ENCODE data around the gene COL16A1.

Gene COL16A1

GRCh38 chr1:31644560-31645273 lies 59.1 kb downstream of the COL16A1 start, which contains the start of gene PEF1:
Gene PEF1, minus strand, starts transcription at chr1:31644876. Its CDS starts 12 bp downstream, at chr1:31644864.
- DNase-seq = peak; percentile 99

DNA sequence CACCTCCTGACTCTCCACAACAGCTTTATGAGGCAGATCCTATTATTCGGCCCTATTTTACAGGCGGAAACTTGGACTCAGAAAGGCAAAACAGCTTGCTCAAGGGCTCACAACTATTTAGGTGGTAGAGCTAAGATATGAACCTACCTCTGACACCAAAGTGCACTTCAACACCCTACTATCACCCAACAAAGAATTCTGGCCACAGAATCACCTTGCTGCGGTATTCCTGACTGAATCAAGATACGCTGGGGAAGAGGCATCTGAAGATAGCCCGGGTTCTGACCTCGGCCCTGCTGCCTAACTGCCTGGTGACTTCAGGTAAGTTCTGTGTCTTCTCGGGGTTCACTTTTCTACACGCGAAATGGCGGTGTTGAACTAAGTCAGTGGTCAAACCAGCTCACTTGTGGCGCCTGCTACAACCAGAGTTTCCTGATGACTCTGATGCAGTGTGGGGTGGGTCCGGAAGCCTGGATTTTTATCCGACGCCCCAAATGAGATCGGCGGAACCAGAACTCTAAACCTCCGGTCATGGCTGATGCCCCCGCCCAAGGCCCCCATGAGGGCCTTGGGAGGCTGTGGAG lies 59.7 kb downstream of the COL16A1 start:
- DNase-seq = no peak

DNA sequence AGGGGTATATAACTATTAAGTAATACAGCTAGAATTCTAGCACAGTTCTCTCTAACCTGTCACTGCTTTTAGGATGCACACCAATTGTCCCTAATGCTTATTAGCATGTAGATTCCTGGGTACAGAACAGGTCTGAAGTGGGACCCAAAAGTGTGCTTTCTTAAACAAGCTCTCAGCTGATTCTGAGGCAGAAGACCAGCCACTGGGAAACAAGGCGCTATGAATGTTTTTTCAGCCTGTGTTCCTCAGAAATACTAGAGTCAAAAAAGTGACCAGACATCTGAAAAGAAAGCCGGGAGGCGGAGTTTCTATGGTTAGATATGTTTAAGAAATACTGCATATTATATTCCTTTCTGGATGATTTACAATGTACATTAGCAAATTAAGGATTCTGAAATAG lies 60.9 kb downstream of the COL16A1 start:
- no peak for DNase-seq

DNA sequence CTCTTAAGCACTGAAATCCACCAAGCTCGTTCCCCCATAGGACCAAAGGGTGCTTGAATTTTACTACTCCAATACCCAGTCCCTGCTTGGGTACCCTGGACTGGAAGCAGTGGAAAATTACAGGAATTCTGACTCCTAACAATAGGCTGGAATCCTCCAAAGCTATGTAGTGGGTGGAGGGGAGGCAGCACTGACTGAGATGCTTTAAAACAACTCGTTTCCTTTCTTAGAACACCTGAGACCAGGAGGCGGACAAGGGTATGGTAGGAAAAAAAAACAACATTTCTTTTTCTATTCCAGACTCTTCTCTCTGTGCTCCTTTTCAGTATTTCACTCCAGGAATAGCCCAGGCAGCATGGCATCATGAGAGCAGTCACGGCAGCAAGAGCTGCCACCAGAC lies 61.5 kb downstream of the COL16A1 start:
- DNase-seq = no peak

- DNase-seq = no peak
These were observed 62.9 kb downstream of the COL16A1 start for GRCh38 chr1:31640964-31641363.

GRCh38 chr1:31640179-31640578 lies 63.6 kb downstream of the COL16A1 start:
- DNase-seq = no peak

DNA sequence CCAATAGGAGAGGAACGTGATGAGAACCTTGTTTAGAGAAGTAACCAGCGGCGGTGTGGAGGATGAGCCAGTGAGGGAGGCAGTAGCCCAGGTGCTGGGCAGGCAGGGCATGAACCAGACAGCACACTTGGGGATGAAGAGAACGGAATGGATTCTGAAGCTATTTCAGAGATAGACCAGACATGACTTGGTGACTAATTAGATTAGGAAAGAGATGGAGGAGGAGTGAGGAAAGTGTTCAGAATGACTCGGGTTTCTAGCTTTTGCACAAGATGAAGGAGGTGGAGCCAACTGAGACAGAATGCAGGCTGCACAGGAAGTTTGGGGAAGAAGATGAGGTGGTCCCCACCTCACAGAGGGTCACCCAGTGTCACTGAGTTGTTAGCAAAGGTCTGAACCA lies 64.3 kb downstream of the COL16A1 start:
- no peak for DNase-seq

DNA sequence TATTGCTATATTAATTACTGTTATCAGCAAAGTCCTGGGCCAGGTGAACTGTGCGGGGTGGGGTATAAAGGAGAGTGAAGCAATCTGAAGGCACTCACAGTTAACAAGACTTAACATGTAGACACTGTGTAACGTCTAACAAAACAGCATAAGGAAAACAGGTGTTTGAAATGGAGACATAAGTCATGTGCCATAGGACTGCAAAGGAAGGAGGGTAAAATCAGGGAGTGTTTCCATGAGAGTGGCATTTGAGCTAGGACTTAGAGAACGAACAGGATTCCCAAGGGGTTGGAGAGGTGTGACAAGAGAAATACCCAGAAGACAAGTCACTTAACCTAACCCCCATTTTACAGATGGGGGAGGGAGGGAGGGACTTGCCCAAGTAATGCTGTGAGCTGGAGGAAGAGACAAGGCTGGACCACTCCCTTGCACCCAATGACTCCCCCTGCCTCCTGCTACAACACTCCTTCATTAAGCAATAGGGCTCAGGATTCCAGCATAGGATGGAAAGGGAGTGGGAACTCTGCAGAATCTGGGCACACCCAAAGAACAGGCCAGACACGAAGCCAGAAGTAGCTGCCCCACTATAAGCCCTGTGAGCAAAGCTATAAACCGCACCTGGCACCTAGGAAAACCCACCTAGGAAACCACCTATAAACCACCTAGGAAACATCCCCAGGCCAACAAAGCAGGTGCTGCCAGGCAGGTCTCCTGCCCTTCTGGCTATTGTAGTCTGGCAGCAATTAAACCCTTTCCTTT lies 65.7 kb downstream of the COL16A1 start:
- no peak for DNase-seq

- no peak for DNase-seq
These were observed 70.7 kb downstream of the COL16A1 start for GRCh38 chr1:31633117-31633516.

- DNase-seq = no peak
These were observed 71.2 kb downstream of the COL16A1 start for GRCh38 chr1:31632649-31633048.

- no peak for DNase-seq
These were observed 74.8 kb downstream of the COL16A1 start for GRCh38 chr1:31628931-31629556.

GRCh38 chr1:31627930-31628559 lies 75.8 kb downstream of the COL16A1 start:
- DNase-seq = no peak

- no peak for DNase-seq
These were observed 76.4 kb downstream of the COL16A1 start for GRCh38 chr1:31627301-31627929.

GRCh38 chr1:31626223-31627207 lies 77.3 kb downstream of the COL16A1 start:
- no peak for DNase-seq

DNA sequence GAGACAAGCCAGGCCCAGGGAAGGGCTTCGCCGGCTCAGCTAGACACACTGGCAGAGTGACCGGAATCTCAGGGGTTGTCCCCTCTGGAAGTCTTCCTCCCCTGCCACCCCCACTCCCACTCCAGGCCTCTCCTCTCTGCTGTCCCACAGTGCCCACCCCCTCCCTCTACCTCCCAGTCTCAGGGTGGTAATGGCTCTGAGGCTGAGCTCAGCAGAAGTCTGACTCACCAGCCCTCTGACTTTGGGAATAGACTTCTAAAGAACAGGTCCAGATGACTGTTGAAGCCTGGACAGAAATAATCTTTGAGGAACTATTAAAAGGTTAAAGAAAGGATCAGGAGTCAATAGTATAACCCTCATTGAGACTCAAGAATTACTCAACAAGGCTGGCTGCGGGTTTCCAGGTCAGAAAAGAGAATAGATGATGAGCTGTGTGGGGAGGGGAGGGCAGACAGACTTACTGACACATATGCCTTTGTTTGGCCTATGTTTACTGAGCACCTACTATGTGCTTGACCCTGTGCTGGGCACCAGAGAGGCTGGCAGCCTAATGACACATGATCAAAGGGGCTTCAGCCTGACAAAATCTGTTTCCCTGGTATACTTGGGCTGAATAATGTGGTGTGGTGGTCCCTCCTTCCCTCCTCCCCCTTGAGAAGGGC lies 78.1 kb downstream of the COL16A1 start:
- no peak for DNase-seq

- no peak for DNase-seq
These were observed 78.9 kb downstream of the COL16A1 start for GRCh38 chr1:31624731-31625514.

- no peak for DNase-seq
These were observed 79.5 kb downstream of the COL16A1 start for GRCh38 chr1:31624309-31624708.

- DNase-seq = no peak
These were observed 80.5 kb downstream of the COL16A1 start for GRCh38 chr1:31623365-31623764.

DNA sequence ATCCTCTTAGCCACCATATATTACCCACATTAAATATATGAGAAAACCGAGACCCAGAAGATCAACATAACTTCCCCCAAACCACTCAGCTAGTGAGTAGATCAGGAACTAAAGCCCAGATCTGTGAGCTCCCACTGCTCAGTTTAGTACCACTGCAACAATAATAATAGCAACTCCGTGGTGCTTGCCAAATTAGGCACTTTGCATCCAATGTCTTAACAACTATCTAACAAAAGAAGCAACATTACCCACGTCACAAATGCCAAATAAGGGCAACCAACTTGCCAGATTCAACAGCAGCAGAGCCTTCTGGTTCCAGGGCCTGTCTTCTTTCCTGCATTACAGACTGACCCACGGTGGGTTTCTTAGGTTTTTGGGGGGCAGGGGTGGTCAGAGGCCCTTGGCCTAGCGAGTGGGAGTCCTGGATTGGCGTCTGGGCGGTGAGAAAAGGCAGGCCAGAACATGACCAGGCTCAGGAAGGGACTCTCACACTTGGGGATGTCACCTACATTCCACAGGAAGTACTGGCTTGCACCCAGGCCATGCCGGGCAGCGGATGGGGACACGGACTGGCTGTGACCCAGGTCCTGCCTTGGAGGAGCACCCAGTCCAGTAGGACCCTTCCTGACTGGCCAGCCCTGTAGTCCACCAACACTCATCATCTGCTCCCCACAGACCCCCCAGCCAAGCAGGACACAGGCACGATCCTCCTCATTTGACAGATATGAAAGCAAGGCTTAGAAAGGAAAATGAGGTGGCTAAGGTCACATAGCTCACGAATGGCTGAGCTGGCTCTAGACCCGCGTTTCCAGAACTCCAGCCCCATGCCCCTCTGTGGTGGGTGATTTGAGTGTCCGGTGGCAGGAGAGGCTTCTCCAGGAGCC lies 81.7 kb downstream of the COL16A1 start:
- DNase-seq = no peak
